HEK293T (cell line): ENCODE measurements around the gene CCDC134.

Experiments
- ARNT ChIP-seq: fragments of 450-650 bp; IDR thresholded peaks from 2 replicates; pipeline ENCODE4 v1.6.1; 2017; ENCODE audit warnings: mild to moderate bottlenecking
- BHLHE40 ChIP-seq: fragments of 450-650 bp; IDR thresholded peaks from 2 replicates; pipeline ENCODE4 v1.6.1; 2016; ENCODE audit warnings: mild to moderate bottlenecking, moderate library complexity, borderline replicate concordance
- CTBP1 ChIP-seq: fragments of 450-650 bp; IDR thresholded peaks from 2 replicates; pipeline ENCODE4 v1.6.1; 2016; ENCODE audit warnings: borderline replicate concordance
- ELF4 ChIP-seq: fragments of 450-650 bp; IDR thresholded peaks from 2 replicates; pipeline ENCODE4 v1.6.1; 2017; ENCODE audit warnings: antibody characterized with exemption
- FOXK2 ChIP-seq: fragments of 450-650 bp; IDR thresholded peaks from 2 replicates; pipeline ENCODE4 v1.6.1; 2016; ENCODE audit warnings: mild to moderate bottlenecking
- FOXM1 ChIP-seq: fragments of 450-650 bp; IDR thresholded peaks from 2 replicates; pipeline ENCODE4 v1.6.1; 2017; ENCODE audit warnings: mild to moderate bottlenecking, borderline replicate concordance
- L3MBTL2 ChIP-seq: fragments of 450-650 bp; conservative IDR thresholded peaks from 2 replicates; pipeline ENCODE4 v1.6.1; 2016; ENCODE audit warnings: mild to moderate bottlenecking
- SP1 ChIP-seq: fragments of 450-650 bp; IDR thresholded peaks from 2 replicates; pipeline ENCODE4 v1.6.1; 2017
- SUZ12 ChIP-seq: fragments of 450-650 bp; IDR thresholded peaks from 2 replicates; pipeline ENCODE4 v1.6.1; 2016; ENCODE audit warnings: mild to moderate bottlenecking
- TARDBP ChIP-seq: fragments of 450-650 bp; IDR thresholded peaks from 2 replicates; pipeline ENCODE4 v1.6.1; 2016
- ZNF384 ChIP-seq: fragments of 450-650 bp; IDR thresholded peaks from 2 replicates; pipeline ENCODE4 v1.6.1; 2016

GRCh38 chr22:41818011-41818410 is 17.5 kb downstream of the CCDC134 start:
- TF ChIP-seq SP1 (no peak), ELF4 (no peak), SUZ12 (no peak), BHLHE40 (no peak), FOXM1 (no peak), FOXK2 (no peak), TARDBP (no peak), ZNF384 (no peak), ARNT (no peak), CTBP1 (no peak), L3MBTL2 (no peak)
